Medulla oblongata (tissue), 1 donor: Measurements from ENCODE around the gene SH3PXD2A.
A peak's percentile ranks its signal among the peaks of the same experiment; 100 is the strongest.
"Not testable (repeated sequence)": the region's sequence is repeated elsewhere in the genome, so short reads cannot be mapped to it uniquely, and the experiment has no call there.

Experiments
- DNase-seq: peaks from one replicate; pipeline ENCODE4 v3.0.0-alpha.2; 2015; ENCODE audit errors: extremely low spot score

Gene SH3PXD2A

DNA sequence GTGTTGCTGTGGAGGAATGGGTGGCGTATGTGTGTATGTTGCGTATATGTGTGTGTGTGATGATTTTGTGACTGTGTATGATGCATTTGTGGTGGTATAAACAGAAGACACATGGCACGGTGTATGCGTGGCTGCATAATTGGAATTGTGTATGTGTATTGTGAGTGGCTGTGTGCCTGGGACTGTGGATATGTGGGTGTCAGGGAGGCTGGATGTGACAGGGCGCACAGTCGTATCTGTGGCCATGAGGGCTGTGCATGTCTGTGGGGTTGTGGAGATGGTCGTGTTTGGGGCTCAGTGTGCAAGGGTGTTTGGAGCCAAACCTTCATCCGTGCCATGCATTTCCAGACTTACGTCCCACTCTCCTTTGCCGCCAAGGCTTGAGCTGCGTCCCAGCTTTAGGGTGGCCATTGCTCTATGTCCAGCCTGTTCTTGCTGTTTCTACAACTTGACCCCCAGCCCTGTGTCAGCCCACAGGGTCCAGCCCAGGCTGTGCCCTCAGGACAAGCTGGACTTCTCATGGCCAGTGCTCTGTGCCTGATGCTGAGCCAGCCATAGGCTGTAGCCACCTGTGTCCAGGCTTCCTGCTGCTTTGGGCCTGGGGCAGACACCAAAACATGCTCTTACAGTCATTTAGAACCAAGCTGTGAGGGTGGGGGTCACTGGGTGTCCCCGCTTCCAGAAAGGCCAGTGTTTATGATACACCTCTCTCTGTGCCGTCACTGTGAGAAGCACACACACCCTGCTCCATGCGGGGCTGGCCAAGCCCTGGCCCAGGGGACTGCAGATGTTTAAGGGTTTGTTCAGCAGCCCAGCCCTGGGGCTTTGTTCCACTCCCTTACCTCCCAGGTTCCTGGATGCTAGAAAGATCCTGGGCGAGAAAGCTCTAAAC lies 234.2 kb downstream of the SH3PXD2A start:
- DNase-seq, result no peak

DNA sequence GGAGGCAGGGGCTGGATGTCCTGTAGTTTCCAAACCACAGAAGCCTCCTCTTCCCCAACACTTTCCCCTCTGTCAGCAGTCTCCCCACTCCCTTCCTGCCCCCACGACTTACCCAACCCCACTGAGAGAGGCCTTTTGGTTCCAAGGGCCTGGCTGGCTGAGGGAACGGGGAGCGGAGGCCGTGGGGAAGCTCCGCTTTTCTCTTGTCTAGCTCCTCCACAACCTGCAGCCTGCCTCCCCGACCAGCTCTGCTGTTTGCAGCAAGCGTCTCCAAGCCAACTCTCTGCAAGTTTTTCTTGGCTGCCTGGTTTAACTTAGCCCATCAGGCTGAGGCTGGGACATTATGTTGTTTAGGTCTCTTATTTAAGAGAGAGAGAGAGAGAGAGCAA lies 235.0 kb downstream of the SH3PXD2A start:
- DNase-seq, result no peak

DNA sequence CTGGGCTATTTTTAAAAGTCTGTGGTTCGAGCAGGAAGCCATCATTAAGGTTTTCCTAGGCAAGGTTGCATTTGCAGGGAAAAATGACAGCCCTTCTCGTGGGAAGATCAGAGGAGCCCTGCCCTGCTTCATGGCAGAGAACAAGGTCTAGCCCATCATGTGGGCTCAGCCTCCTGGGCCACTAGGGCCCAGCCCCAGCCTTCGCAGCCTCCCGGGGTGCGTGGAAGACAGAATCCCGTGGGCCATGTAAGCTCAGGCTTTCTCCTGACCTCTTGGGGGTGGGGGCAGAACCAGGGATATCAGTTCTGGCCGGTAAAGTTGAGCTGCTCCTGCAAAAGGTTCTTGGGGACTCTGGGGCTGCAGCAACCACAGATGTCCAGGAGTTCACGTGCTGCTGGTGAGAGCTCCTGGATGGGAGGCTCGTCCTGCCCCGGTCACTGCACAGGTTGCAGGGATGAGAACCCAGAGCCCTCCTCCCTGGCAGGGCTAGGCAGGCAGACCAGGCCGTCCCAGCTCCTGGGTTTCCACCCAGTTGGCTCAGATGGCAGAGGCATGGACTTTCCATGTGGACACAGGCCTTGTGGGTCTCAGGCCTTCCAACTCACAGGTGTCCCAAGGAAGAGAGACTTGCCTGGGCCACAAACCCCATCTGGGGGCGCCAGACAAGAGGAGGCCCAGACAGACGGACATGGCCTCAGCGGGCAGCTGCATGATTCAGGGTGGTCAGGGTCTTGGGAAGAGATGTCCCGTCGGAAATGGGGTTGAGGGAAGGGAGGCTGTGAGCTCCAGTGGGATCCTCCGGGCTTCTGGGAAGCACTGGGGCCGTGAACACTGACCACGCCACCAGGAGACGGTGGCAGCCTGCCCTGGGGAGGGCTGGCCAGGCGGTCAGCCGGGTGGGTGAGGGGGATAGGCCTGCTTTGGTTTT lies 235.7 kb downstream of the SH3PXD2A start:
- no peak for DNase-seq

DNA sequence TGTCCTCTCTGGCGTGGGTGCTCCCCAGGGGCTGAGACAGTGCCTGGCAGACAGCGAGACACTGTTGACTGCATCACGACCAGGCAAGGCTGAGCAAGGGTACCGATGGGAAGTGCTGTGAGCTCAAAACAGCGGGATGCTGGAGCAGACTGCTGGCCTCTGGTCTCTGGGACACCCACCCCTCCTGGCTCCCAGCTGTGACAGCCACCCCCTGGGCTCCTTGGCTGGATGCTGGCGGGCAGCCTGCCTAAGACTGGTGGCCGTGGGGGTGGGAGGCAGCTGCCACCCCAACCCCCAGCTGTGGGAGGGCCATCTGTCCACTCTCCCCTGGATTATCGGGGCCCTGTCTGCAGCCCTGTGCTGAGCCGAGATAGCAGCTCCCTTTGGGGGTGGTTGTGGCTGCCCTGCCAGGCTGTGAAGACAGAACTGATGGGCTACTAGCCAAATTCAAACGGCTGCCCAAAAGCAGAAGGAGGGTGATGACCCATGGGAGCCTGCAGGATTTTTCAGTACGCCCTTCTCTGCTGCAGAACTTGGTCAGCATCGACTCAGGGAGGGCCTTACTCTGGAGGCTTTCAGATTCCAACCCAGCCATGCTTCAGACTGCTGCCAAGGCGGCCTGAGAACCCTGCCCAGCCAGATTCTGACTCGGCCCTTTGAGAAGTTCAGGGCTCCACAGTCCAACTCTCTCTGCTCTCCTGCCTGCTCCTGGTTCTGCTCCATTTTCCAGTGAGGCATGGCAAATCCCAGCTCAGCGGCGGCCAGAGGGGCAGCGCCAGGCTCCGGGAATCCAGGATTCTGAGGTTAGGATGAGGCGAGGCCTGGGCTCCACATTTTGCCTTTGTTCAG lies 236.6 kb downstream of the SH3PXD2A start:
- DNase-seq, result peak; percentile 86

DNA sequence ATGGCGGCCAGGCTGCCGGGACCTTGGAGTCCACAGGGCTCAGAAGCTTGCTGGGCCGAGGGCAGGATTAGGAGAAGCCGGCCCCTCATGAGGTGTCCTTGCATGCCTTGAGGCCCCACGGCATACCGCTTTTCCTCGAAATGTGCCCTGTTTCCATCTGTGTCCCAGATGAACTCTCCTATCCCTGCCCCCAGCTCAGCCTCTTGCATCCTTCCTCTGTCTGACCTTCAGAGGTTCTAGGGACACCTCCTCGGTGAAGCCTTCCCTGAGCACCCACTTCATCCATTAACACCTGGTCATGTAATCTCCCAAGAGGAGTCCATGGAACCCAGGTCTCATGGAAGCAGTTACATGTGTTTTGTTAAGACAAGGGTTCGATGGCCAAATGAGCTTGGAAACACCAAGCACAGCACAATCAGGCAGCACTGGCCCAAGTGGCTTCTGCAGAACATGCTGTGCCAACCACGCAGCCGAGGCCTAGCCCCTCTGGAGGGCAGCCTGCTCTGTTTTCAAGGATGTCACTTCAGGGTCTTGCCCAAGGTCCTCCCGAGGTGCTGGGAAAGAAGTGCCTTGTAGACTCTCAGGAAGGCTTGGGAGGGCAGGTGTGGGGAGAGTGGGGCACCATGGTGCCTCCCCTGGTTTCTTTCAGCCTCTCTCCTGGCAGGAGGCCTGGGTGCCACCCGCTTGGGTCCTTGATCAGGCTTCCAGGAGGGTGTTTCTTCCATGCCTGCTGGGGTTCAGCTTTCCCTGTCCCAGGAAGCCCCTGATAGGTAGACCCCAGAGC lies 237.6 kb downstream of the SH3PXD2A start:
- DNase-seq, result no peak

DNA sequence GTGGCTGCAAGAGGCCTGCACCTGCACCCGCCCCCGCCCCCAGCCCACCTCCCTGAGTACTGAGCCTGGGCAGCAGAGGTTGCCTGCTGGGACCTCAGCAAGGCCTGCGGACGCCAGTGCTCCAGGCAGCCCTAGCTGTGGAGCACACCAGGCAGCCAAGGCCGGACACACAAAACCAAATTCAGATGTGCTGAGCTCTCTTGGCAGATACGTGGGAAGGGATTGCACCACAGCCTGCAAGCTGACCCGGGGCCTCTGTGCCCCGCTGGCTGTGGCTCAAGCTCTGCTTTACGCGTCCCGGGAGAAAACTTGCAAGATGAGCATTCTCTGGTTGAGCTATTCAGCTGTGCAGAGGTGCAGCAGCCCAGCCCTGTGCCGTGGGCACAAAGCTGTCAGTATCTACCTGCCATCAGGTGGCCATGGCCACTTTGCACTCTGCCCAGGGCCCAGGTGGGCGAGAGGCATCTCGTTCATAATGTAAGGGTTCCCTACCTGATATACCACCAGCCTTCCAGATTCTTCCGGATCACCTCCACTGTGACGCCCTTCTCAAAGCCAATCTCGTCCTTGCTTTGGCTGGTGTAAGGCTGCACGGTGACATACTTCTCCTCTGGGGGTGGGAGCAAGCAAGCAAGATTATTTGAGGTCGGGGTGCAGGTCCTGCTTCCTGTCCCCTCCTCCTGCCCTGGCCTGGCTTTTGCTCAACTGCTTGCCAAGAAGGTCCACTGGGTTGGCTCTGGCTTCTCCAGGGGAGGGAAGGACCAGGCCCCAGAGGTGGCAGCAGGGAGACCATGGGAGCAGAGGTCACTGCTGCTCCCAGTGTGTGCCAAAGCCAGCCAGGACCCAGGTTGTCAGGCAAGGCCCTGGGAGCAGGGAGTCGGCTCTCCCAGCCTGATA lies 238.4 kb downstream of the SH3PXD2A start:
- DNase-seq, result no peak

DNA sequence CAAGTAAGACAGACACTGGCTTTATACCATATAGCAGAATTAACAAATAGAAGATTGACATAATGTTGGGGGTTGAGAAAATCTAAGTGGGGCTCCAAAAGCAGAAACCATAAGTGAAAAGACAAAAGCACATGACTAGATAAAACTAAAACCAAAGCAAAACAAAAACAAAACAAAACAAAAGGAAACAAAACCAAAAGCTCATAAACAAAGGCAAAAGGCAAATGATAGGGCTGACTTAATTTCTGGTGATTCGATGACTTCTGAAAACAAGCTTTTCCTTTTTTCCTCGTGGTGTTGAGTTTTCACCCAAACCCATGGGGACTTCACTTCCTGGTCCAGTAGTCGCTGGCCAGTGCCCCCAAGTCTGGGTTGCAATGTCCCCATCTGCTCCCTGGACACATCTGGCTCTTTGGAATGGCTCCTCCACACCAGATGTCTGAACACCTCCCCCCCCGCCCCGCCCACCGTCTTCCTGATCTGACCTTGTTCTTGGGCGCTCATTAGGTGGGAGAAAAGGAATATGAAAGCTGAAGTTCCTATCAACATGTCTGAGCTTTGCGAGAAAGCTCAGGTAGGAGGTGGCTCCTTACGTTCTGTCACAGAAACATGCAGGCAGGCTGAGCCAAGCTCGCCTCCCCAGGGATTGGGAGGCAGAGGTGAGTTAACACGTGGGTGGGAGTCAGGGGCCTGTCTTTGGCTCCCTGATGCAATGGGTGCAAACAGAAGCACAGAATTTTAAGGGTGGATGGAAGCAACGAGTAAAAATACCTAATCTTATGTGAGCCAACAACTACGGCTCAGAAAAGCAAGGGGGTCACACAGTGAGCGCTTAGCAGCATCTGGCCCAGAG lies 240.8 kb downstream of the SH3PXD2A start:
- DNase-seq, result no peak

DNA sequence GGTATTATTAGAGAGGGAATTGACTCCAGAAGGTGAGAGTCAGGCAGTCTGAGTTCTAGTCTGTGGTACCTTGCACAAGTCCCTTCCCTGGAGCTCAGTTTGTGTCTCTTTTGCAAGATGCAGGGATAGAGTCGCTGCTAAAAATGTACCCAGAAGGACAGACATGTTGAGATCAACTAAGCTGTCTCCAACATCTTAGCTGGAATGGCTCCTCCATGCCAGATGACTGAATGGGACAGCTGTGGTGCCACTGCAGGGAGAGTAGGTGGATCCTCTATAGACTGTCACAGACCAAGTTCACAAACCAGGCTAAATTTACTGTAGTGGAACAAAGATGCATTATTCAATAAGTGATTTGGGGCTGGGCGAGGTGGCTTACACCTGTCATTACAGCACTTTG lies 241.8 kb downstream of the SH3PXD2A start:
- DNase-seq, result no peak

DNA sequence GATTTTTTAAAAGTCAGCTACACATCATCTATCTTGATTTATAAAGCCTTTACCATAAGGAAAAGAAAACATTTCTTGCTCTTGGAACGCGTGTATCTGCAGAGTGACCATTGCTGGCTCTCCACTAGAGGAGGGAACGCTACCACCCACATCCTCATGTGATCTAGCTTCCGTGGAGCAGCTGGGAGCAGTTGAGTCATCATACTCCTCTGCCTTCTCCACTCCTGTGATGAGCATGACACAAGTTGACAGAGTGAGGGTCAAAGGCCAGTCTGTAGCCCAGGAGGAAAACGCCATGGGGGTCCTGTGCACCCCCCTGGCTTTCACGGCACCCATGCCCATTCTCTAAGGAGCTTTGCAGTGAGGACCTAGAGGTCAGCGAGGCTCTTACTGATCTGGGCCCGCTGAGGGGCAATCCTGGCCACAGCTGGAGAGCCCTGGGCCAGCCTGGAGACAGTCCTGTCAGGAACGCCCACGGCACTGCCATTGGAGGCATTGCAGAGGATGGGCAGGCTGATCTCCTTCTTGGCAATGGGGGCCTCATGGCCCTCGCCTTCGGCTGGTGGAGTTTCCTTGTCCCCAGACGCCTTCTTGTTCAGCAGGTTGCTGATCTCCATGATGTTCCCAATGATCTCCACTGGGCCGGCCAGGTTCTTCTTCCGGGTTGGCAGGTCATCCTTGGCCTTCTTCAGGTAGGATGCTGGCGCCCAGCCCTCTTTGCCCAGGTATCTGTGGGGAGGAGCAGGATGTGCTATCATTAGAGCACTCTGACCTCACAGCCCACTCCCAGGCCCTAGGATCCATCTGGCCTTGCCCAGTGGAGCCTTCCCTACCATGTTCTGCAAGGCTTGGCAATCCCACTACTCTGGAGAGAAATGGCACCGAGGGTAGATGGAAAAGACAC lies 242.7 kb downstream of the SH3PXD2A start:
- DNase-seq, result peak; percentile 49

DNA sequence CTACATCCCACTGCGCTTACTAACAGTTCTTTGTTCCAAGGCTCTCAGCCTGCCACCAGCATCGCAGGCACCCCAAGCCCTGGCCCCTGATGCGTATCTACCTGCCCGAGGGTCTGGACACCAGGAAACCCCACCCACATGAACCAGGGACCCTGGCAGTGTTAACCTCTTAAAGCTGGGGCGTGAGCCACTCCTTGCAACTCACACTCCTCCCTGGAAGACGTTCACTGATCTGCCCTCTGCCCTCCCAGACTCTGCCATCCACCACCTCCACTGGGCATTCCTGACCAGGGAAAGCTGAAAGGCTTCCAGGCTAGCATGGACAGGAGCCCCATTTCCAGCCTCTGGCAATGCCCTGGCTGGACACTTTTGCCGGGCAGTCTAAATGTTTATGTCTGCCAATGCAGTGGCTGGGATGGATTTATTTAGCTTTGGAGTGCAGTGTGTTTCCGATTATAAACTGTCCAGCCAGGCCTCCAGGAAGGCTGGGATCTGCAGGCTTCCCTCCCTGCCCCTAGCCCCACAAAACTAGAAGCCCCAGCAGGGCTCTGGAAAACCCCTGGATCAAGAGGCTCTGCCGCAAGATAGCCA lies 244.4 kb downstream of the SH3PXD2A start:
- no peak for DNase-seq

DNA sequence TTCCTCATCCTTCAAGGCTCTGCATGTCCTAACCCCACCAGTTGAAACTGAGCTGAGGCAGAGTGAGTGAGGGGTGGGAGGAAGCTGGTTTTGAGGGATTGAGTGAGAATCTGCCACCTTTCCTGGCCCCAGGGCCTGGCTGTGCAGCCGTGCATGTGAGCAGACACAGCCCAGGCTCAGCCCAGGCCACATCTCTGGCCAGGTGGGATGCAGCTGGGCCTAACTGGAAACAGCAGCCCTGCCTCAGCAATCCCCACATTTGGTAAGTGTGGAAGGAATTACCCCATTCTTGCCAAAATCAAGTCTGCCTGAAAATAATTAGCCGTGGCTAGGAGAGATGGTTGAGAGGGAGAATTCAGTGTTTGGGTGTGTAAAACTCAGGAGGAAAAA lies 245.3 kb downstream of the SH3PXD2A start:
- no peak for DNase-seq

DNA sequence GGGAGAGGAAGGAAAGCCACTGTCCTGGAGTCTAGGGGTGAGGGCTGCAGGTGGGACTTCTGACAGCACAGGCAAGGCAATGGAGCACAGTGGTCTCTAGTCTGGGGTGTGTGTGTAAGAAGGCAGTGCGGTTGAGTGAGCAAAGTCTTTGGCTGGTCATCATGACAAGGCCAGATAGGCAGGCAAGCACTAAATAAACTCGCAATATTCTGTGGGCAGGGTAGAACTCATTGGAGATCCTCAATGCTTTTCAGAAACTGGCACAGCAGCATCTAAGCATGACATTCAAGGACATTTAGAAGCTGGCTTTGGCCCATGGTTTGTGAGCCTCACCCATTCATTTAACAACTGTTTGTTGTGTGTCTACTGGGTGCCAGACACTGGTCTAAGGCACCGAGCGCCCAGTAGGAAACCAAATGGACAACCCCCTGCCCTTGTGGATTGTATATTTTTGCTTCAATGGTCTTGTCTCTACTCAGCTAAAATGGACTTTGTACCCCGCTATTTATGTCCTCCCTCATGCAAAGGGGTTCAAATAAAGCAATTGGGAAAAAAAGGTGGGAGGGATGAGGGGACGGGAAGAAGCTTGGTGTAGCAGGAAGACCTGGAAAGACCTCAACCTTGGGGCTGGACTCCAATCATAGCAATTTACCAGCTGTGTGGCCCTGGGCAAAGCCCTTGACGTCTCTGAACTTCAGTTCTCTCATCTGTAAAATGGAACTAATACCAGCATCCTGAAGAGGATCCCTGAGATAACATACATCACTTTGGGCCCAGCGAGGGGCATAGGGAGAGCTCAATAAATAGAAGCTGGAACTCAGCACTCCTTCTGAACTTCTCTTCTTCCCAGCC lies 245.9 kb downstream of the SH3PXD2A start:
- DNase-seq, result no peak

DNA sequence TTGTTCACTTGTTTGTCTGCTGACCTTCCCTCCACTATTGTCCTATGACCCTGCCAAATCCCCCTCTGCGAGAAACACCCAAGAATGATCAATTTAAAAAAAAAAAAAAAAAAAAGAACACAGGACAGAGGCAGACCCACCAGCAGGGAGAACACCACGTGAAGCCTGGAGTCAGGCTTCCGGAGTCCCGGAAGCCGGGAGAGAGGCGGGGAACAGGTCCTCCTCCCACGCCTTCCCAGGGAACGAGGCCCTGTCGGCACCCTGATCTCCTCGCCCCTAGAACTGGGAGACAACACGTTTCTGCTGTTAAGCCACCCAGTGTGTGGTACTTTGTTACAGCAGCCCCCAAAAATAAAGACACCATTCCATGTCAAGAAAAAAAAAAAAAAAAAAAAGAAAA lies 247.3 kb downstream of the SH3PXD2A start:
- DNase-seq, result not testable (repeated sequence)

DNA sequence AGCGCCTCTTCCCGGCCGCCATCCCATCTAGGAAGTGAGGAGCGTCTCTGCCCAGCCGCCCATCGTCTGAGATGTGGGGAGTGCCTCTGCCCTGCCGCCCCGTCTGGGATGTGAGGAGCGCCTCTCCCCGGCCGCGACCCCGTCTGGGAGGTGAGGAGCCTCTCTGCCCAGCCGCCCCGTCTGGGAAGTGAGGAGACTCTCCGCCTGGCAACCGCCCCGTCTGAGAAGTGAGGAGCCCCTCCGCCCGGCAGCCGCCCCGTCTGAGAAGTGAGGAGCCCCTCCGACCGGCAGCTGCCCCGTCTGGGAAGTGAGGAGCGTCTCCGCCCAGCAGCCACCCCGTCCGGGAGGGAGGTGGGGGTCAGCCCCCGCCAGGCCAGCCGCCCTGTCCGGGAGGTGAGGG lies 248.3 kb downstream of the SH3PXD2A start:
- DNase-seq, result not testable (repeated sequence)

DNA sequence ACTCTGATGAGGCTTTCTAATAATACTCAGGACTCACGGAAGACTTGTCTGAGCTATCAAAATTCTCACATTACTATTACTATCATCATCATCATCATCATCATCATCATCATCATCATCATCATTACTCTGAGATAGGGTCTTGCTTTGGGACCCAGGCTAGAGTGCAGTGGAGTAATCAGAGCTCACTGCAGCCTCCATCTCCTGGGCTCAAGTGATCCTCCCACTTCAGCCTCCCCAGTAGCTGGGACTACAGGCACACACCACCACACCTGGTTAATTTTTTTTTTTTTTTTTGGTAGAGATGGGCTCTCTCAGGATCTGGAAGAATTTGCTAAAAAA lies 249.3 kb downstream of the SH3PXD2A start:
- not testable (repeated sequence) for DNase-seq

DNA sequence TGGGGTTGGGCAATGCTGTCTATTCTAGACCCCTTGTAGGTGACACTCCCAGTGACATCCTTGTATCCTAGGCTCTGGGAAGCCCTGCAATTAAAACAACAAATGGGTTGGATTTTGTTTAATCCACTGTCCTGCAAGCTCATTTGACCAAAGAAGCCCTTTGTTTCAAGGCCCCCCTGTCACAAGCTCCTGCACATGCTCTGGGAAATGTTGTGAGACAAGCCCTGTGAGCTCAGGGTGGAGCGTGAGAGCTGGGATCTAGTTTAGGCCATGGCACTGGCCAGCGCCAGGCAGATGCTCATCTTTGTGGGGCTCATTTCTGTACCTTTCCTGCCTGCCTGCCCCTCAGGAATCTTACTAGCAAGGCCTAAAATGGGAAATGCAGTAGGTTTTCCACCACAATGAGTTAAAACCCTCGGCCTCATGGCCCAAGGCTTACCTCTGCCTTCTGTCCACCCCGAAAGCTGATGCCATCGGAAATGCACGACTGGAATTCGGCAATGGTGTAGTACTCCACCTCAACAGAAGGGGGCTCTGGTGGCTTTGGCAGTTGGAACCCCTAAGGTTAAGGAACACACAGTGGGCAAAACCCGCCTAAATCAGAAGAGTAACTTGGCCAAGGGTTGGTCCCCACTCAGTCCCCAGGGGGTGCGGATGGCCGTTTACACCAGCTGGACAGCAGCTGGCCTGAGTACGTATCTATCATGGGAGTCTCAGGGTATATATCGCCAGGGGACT lies 249.8 kb downstream of the SH3PXD2A start:
- DNase-seq, result peak; percentile 66
